ENCODE results near the gene PRIMA1. TPM values are rescaled to one million over a fixed set of nuclear protein-coding genes. Genes with fewer than 3 reads are reported as not detected.

The PRIMA1 gene
- total and polyA plus RNA-seq, 3 donors from 2014 or later = 2.1 to 7.3 (median 3.4) TPM

GRCh38 chr14:93725002-93725582, 63.2 kb downstream of the PRIMA1 start:
- H3K36me3 ChIP-seq (ENCODE audit: low read depth, missing control alignments) = no peaks in the 10 kb centered on the region
- TF ChIP-seq CTCF (IDR thresholded peaks at IDR 0.05) (no peak), POLR2A (IDR thresholded peaks at IDR 0.05) (no peak)
- no peak overlapping the region for H3K27ac ChIP-seq
- H3K4me1 ChIP-seq = no peaks in the 10 kb centered on the region
- no peak for DNase-seq
- no peaks in the 10 kb centered on the region for H3K27me3 ChIP-seq
- intact Hi-C loops (cut with DNase I; ENCODE audit: low total_unique reads) = no loop called here
- no peaks in the 10 kb centered on the region for H3K9me3 ChIP-seq
- WGBS, 2 donors = 80 to 89% methylated on average over 14 to 21 of the region's 21 CpGs
- no peak overlapping the region for H3K4me3 ChIP-seq

GRCh38 chr14:93723001-93723400, 65.3 kb downstream of the PRIMA1 start:
- Histone ChIP-seq H3K4me1 (no peaks in the 10 kb centered on the region), H3K27ac (no peak overlapping the region), H3K27me3 (no peaks in the 10 kb centered on the region), H3K9me3 (no peaks in the 10 kb centered on the region), H3K36me3 (ENCODE audit: low read depth, missing control alignments) (no peaks in the 10 kb centered on the region), H3K4me3 (no peak overlapping the region)
- no peak for DNase-seq
- intact Hi-C loops (cut with DNase I; ENCODE audit: low total_unique reads) = no loop called here
- TF ChIP-seq CTCF (IDR thresholded peaks at IDR 0.05) (no peak), POLR2A (IDR thresholded peaks at IDR 0.05) (no peak)
- WGBS, 2 donors = 70 to 83% methylated on average over 4 of the region's 4 CpGs

- no peak for DNase-seq
- H3K9me3 ChIP-seq = no peaks in the 10 kb centered on the region
- 83 to 90% methylated on average over 8 to 13 of the region's 13 CpGs for WGBS, 2 donors
- no peaks in the 10 kb centered on the region for H3K4me1 ChIP-seq
- TF ChIP-seq POLR2A (IDR thresholded peaks at IDR 0.05) (no peak), CTCF (IDR thresholded peaks at IDR 0.05) (no peak)
- intact Hi-C loops (cut with DNase I; ENCODE audit: low total_unique reads) = no loop called here
- no peak overlapping the region for H3K27ac ChIP-seq
- no peaks in the 10 kb centered on the region for H3K36me3 ChIP-seq (ENCODE audit: low read depth, missing control alignments)
- no peaks in the 10 kb centered on the region for H3K27me3 ChIP-seq
- no peak overlapping the region for H3K4me3 ChIP-seq
These were observed 67.3 kb downstream of the PRIMA1 start for GRCh38 chr14:93720981-93721483.

GRCh38 chr14:93720076-93720815, 68.0 kb downstream of the PRIMA1 start:
- WGBS, 2 donors = 77 to 89% methylated on average over 9 to 12 of the region's 12 CpGs
- Histone ChIP-seq H3K4me3 (no peak overlapping the region), H3K36me3 (ENCODE audit: low read depth, missing control alignments) (no peaks in the 10 kb centered on the region), H3K9me3 (no peaks in the 10 kb centered on the region), H3K27ac (no peak overlapping the region), H3K4me1 (no peaks in the 10 kb centered on the region), H3K27me3 (no peaks in the 10 kb centered on the region)
- TF ChIP-seq CTCF (IDR thresholded peaks at IDR 0.05) (no peak), POLR2A (IDR thresholded peaks at IDR 0.05) (no peak)
- no peak for DNase-seq
- intact Hi-C loops (cut with DNase I; ENCODE audit: low total_unique reads) = no loop called here

Measured in testis (tissue), 3 donors.